HCT116 (cell line): ENCODE data around the gene PCDHB13. TPM values are rescaled to one million over a fixed set of nuclear protein-coding genes. Genes with fewer than 3 reads are reported as not detected.
"Not testable (repeated sequence)": the region's sequence is repeated elsewhere in the genome, so short reads cannot be mapped to it uniquely, and the experiment has no call there.

Experiments
- ATAC-seq: fragments of 200-7000 bp; cut with Tn5 transposase; 2 replicates; pipeline ENCODE4 v1.9.1; 2020; ENCODE audit warnings: mild to moderate bottlenecking, moderate library complexity
- BruUV-seq: library from RNA; stranded (reverse); fragments of 400-500 nt; replicated peaks from 2 replicates; lab custom pipeline; 2021; lab: Mats Ljungman, UMichigan
- CTCF ChIA-PET: fragments of 300-600 bp; sonication (Branson Sonifier 250); formaldehyde crosslinking; loops from one replicate; lab custom pipeline; 2021; ENCODE audit warnings: antibody characterized with exemption; lab: Charles Lee
- POLR2A ChIA-PET: fragments of 300-600, 350-600 bp; sonication (Branson Sonifier 250); formaldehyde crosslinking; loops from one replicate; lab custom pipeline; 2021; ENCODE audit warnings: antibody characterized with exemption; lab: Charles Lee
- RAD21 ChIA-PET, 2 experiments: fragments of 300-600 bp; sonication (Branson Sonifier 250); formaldehyde crosslinking; loops; one replicate each; lab custom pipeline; 2023; ENCODE audit warnings: low total read pairs in 2 of 2; ENCODE audit not compliant: uncharacterized antibody in 2 of 2, unreplicated experiment in 2 of 2, low non-redundant PET in 1 of 2; lab: Charles Lee
- DNase-seq: peaks from one replicate; pipeline ENCODE4 v3.0.0-alpha.2; 2010; ENCODE audit warnings: low read depth, low spot score
- H2AFZ ChIP-seq: fragments of 200-600 bp; shearing (Covaris generic), sonication (generic); 2 replicates; pipeline ENCODE4 v1.6.1; 2017; ENCODE audit warnings: low read depth, mixed run types, mixed read lengths, antibody characterized with exemption, low read length; ENCODE audit not compliant: poor library complexity, severe bottlenecking
- H3K27ac ChIP-seq: 2 replicates; pipeline ENCODE4 v1.5.1; 2012; ENCODE audit warnings: low read depth, low read length
- H3K27me3 ChIP-seq: fragments of 200-600 bp; sonication (generic); 2 replicates; pipeline ENCODE4 v1.6.1; 2016; ENCODE audit warnings: mixed run types, low read length, mixed read lengths; ENCODE audit not compliant: insufficient read depth
- H3K36me3 ChIP-seq, 2 experiments: fragments of 200-500 bp in 1 of 2; fragments of 200-600 bp in 1 of 2; sonication (Bioruptor generic) in 1 of 2; sonication (generic) in 1 of 2; 2 replicates each; pipeline versions ENCODE4 v1.5.1 to v1.6.1; 2014 to 2016; ENCODE audit warnings: low read length in 2 of 2, inconsistent platforms in 1 of 2, mixed read lengths in 1 of 2, mixed run types in 1 of 2; ENCODE audit not compliant: insufficient read depth in 2 of 2, control insufficient read depth in 1 of 2
- H3K4me1 ChIP-seq, 2 experiments: fragments of 200-600 bp in 1 of 2; sonication (generic) in 1 of 2; 2 replicates each; pipeline versions ENCODE4 v1.5.1 to v1.6.1; 2012 to 2017; ENCODE audit warnings: low read length in 2 of 2, inconsistent platforms in 1 of 2, mild to moderate bottlenecking in 1 of 2, mixed read lengths in 1 of 2, mixed run types in 1 of 2, moderate library complexity in 1 of 2; ENCODE audit not compliant: insufficient read depth in 2 of 2, control insufficient read depth in 1 of 2
- H3K4me2 ChIP-seq: fragments of 200-600 bp; sonication (generic); 2 replicates; pipeline ENCODE4 v1.6.1; 2017; ENCODE audit warnings: mixed run types, low read length, mixed read lengths
- H3K4me3 ChIP-seq, 2 experiments: fragments of 200-600 bp in 1 of 2; sonication (generic) in 1 of 2; replicated peaks in 1 of 2; 2 replicates each; pipeline ENCODE4 v1.5.1; 2011 to 2016; ENCODE audit warnings: low read length in 2 of 2, control low read depth in 1 of 2, low read depth in 1 of 2, mild to moderate bottlenecking in 1 of 2, mixed read lengths in 1 of 2, mixed run types in 1 of 2
- H3K79me2 ChIP-seq: fragments of 200-600 bp; sonication (generic); 2 replicates; pipeline ENCODE4 v1.6.1; 2017; ENCODE audit warnings: mild to moderate bottlenecking, mixed run types, low read length, moderate library complexity, mixed read lengths; ENCODE audit not compliant: insufficient read depth
- H3K9ac ChIP-seq: fragments of 200-600 bp; sonication (generic); 2 replicates; pipeline ENCODE4 v1.6.1; 2016; ENCODE audit warnings: low read length, mixed read lengths
- H3K9me2 ChIP-seq: fragments of 200-600 bp; sonication (generic), shearing (Covaris generic); 2 replicates; pipeline ENCODE4 v1.6.1; 2017; ENCODE audit warnings: mixed run types, mild to moderate bottlenecking, moderate library complexity; ENCODE audit not compliant: insufficient read depth
- H3K9me3 ChIP-seq, 2 experiments: fragments of 200-500 bp in 1 of 2; fragments of 200-600 bp in 1 of 2; sonication (Bioruptor generic) in 1 of 2; sonication (generic) in 1 of 2; 2 replicates each; pipeline ENCODE4 v1.6.1; 2014 to 2017; ENCODE audit warnings: low read length in 2 of 2, mixed read lengths in 2 of 2, inconsistent platforms in 1 of 2, low read depth in 1 of 2, mild to moderate bottlenecking in 1 of 2, mixed run types in 1 of 2, moderate library complexity in 1 of 2; ENCODE audit not compliant: control insufficient read depth in 1 of 2, insufficient read depth in 1 of 2
- H4K20me1 ChIP-seq: fragments of 200-600 bp; sonication (generic), shearing (Covaris generic); 2 replicates; pipeline ENCODE4 v1.6.1; 2017; ENCODE audit warnings: mixed run types, mild to moderate bottlenecking, moderate library complexity; ENCODE audit not compliant: insufficient read depth
- FOSL1 ChIP-seq: IDR thresholded peaks from 2 replicates; pipeline ENCODE4 v1.6.1; 2012; ENCODE audit warnings: low read depth
- JUND ChIP-seq: IDR thresholded peaks from 2 replicates; pipeline ENCODE4 v1.6.1; 2012
- RAD21 ChIP-seq: IDR thresholded peaks from 2 replicates; pipeline ENCODE4 v1.6.1; 2012; ENCODE audit warnings: low read depth, mild to moderate bottlenecking
- ZFX ChIP-seq: fragments of 450-650 bp; IDR thresholded peaks from 2 replicates; pipeline ENCODE4 v1.6.1; 2017
- intact Hi-C: fragments of 100-400 bp; cut with micrococcal nuclease; formaldehyde crosslinking; loops from 2 replicates; pipeline ENCODE4 v1.10.0; 2022
- total RNA-seq: library from RNA; stranded (reverse); gene quantifications from one replicate; pipeline ENCODE4 v1.2.1, GENCODE V29; 2021; ENCODE audit not compliant: unreplicated experiment
- TF ChIP-seq, protein P1 (sequence below), 3 experiments: fragments of 200-600 bp in 1 of 3; sonication (generic) in 1 of 3; IDR thresholded peaks in 2 of 3; conservative IDR thresholded peaks in 1 of 3; 2 replicates each; pipeline ENCODE4 v1.5.1; 2012 to 2017; ENCODE audit warnings: low read depth in 2 of 3, low read length in 2 of 3, antibody characterized with exemption in 1 of 3, borderline replicate concordance in 1 of 3, control low read depth in 1 of 3, mild to moderate bottlenecking in 1 of 3, mixed read lengths in 1 of 3, mixed run types in 1 of 3, moderate library complexity in 1 of 3; ENCODE audit not compliant: insufficient read depth in 1 of 3

Gene PCDHB13
- total RNA-seq, 1 experiment from 2014 or later: 0.22 TPM

GRCh38 chr5:141245250-141245717, 31.6 kb downstream of the PCDHB13 start, which contains the start of gene PCDHB15:
Gene PCDHB15 (plus strand): TSS chr5:141245395. CDS start chr5:141245579, 184 bp downstream.
- Histone ChIP-seq H3K9me2 (no peaks in the 10 kb centered on the region), H3K4me2 (no peak within 1 kb of the TSS), H2AFZ (no peak within 1 kb of the TSS), H3K9ac (no peak within 1 kb of the TSS), H3K27me3 (no peaks in the 10 kb centered on the region), H3K79me2 (no peaks in the 10 kb centered on the region)
- TF ChIP-seq ZFX (no peak), FOSL1 (no peak), RAD21 (peak; percentile 28), JUND (no peak)
- TF ChIP-seq, protein P1, sequence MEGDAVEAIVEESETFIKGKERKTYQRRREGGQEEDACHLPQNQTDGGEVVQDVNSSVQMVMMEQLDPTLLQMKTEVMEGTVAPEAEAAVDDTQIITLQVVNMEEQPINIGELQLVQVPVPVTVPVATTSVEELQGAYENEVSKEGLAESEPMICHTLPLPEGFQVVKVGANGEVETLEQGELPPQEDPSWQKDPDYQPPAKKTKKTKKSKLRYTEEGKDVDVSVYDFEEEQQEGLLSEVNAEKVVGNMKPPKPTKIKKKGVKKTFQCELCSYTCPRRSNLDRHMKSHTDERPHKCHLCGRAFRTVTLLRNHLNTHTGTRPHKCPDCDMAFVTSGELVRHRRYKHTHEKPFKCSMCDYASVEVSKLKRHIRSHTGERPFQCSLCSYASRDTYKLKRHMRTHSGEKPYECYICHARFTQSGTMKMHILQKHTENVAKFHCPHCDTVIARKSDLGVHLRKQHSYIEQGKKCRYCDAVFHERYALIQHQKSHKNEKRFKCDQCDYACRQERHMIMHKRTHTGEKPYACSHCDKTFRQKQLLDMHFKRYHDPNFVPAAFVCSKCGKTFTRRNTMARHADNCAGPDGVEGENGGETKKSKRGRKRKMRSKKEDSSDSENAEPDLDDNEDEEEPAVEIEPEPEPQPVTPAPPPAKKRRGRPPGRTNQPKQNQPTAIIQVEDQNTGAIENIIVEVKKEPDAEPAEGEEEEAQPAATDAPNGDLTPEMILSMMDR (IDR thresholded peaks at IDR 0.05 in 2 of 3, conservative IDR thresholded peaks at IDR 0.05 in 1 of 3; ENCODE audit: borderline replicate concordance in 1 of 3, insufficient read depth in 1 of 3, low read depth in 2 of 3, low read length in 2 of 3): 0 out of 6 replicates have a peak, but pooled peaks of 1 of the 3 experiments have one; percentile 14
- TF ChIP-seq, all 23 proteins: peak for 2
- no peak for DNase-seq
- BruUV-seq: no TSS peak
- POLR2A ChIA-PET: no interaction called here
- H3K4me1 ChIP-seq: no peaks in the 10 kb centered on the region
- intact Hi-C loops: no loop called here
- CTCF ChIA-PET: interaction anchor here (1.0 kb wide), 1 partner anchor 316 kb away, joined by 3 read pairs; no protein-coding TSS in a partner anchor
- no peak within 1 kb of the TSS for H3K27ac ChIP-seq
- H3K4me3 ChIP-seq: no peak within 1 kb of the TSS
- no peaks in the 10 kb centered on the region for H3K36me3 ChIP-seq
- peaks cover 3 to 9% of the 10 kb centered on the region in 2 experiments; a peak in 2 of 4 replicates for H3K9me3 ChIP-seq
- H4K20me1 ChIP-seq: no peaks in the 10 kb centered on the region
- RAD21 ChIA-PET: no interaction called here
- no peak for ATAC-seq

DNA sequence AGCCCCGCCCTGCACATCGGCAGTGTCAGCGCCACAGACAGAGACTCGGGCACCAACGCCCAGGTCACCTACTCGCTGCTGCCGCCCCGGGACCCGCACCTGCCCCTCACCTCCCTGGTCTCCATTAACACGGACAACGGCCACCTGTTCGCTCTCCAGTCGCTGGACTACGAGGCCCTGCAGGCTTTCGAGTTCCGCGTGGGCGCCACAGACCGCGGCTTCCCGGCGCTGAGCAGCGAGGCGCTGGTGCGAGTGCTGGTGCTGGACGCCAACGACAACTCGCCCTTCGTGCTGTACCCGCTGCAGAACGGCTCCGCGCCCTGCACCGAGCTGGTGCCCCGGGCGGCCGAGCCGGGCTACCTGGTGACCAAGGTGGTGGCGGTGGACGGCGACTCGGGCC, 33.3 kb downstream of the PCDHB13 start:
- H4K20me1 ChIP-seq, H3K36me3 ChIP-seq, H3K27ac ChIP-seq, H2AFZ ChIP-seq, H3K27me3 ChIP-seq, DNase-seq, CTCF ChIA-PET, H3K4me2 ChIP-seq, H3K4me1 ChIP-seq, ATAC-seq, H3K4me3 ChIP-seq, RAD21 ChIA-PET, H3K9me2 ChIP-seq, H3K9ac ChIP-seq, H3K9me3 ChIP-seq, H3K79me2 ChIP-seq, intact Hi-C loops, POLR2A ChIA-PET, BruUV-seq: not testable (repeated sequence)

DNA sequence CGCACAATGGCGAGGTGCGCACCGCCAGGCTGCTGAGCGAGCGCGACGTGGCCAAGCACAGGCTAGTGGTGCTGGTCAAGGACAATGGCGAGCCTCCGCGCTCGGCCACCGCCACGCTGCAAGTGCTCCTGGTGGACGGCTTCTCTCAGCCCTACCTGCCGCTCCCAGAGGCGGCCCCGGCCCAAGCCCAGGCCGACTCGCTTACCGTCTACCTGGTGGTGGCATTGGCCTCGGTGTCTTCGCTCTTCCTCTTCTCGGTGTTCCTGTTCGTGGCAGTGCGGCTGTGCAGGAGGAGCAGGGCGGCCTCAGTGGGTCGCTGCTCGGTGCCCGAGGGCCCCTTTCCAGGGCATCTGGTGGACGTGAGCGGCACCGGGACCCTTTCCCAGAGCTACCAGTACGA, 33.7 kb downstream of the PCDHB13 start:
- CTCF ChIA-PET, intact Hi-C loops, ATAC-seq, H3K36me3 ChIP-seq, RAD21 ChIA-PET, POLR2A ChIA-PET, H3K27ac ChIP-seq, H3K4me3 ChIP-seq, H3K79me2 ChIP-seq, H3K27me3 ChIP-seq, H3K9me3 ChIP-seq, BruUV-seq, H3K4me1 ChIP-seq, H3K4me2 ChIP-seq, DNase-seq, H3K9ac ChIP-seq, H4K20me1 ChIP-seq, H3K9me2 ChIP-seq, H2AFZ ChIP-seq: not testable (repeated sequence)
